ENCODE results near the gene GCGR. TPM values are rescaled to one million over a fixed set of nuclear protein-coding genes. Genes with fewer than 3 reads are reported as not detected.

The GCGR gene
- total RNA-seq, 4 donors from 2014 or later: 1.8 to 14.7 (median 8.1) TPM

GRCh38 chr17:81831957-81832607 is 28.1 kb downstream of the GCGR start:
- H3K4me1 ChIP-seq: peaks cover 0 to 57% (median 20%) of the 10 kb centered on the region in 4 donors
- WGBS, 2 donors: 11 to 21% methylated on average over 18 of the region's 18 CpGs
- H3K36me3 ChIP-seq: peaks cover 0 to 6% (median 0%) of the 10 kb centered on the region in 3 donors
- peak overlapping the region; percentile 79 to 97 (median 92) for H3K27ac ChIP-seq
- no peak for DNase-seq (ENCODE audit: low spot score in 2 of 2)
- H3K27me3 ChIP-seq: no peaks in the 10 kb centered on the region
- no peaks in the 10 kb centered on the region for H3K9me3 ChIP-seq
- TF ChIP-seq EP300 (IDR thresholded peaks at IDR 0.05) (peak in 1 of 2 donors; percentile 23), CTCF (IDR thresholded peaks at IDR 0.05) (no peak)
- peak overlapping the region; percentile 77 to 91 (median 84) for H3K4me3 ChIP-seq

- Histone ChIP-seq H3K4me3 (peak overlapping the region; percentile 77 to 91 (median 84)), H3K4me1 (peaks cover 0 to 56% (median 20%) of the 10 kb centered on the region in 4 donors), H3K27ac (peak overlapping the region; percentile 79 to 97 (median 92)), H3K36me3 (peaks cover 0 to 6% (median 0%) of the 10 kb centered on the region in 3 donors), H3K27me3 (no peaks in the 10 kb centered on the region), H3K9me3 (no peaks in the 10 kb centered on the region)
- DNase-seq (ENCODE audit: low spot score in 2 of 2): peak in 1 of 2 donors; percentile 18
- WGBS, 2 donors: 1 to 2% methylated on average over 31 to 46 of the region's 65 CpGs
- TF ChIP-seq EP300 (IDR thresholded peaks at IDR 0.05) (no peak), POLR2A (IDR thresholded peaks at IDR 0.05) (no peak), CTCF (IDR thresholded peaks at IDR 0.05) (no peak)
Observed at GRCh38 chr17:81832608-81833159, 28.7 kb downstream of the GCGR start.

- peak within 1 kb of the TSS; percentile 85 to 97 (median 94) for H3K27ac ChIP-seq
- H3K4me3 ChIP-seq: peak within 1 kb of the TSS; percentile 77 to 91 (median 84)
- peaks cover 0 to 6% (median 0%) of the 10 kb centered on the region in 3 donors for H3K36me3 ChIP-seq
- peaks cover 0 to 49% (median 19%) of the 10 kb centered on the region in 4 donors for H3K4me1 ChIP-seq
- TF ChIP-seq EP300 (IDR thresholded peaks at IDR 0.05) (peak; percentile 66 to 91), POLR2A (IDR thresholded peaks at IDR 0.05) (peak; percentile 82 to 92), CTCF (IDR thresholded peaks at IDR 0.05) (no peak)
- H3K9me3 ChIP-seq: no peaks in the 10 kb centered on the region
- no peaks in the 10 kb centered on the region for H3K27me3 ChIP-seq
- peak; percentile 89 to 93 for DNase-seq (ENCODE audit: low spot score in 2 of 2)
- WGBS, 2 donors: 1 to 3% methylated on average over 28 to 33 of the region's 76 CpGs
Observed at GRCh38 chr17:81833160-81833920, 29.4 kb downstream of the GCGR start, which contains the start of gene MCRIP1. MCRIP1 (minus strand) TSS chr17:81833291; CDS start chr17:81824506, 8,785 bp downstream.

- Histone ChIP-seq H3K4me3 (peak overlapping the region; percentile 72 to 83 (median 77)), H3K9me3 (no peaks in the 10 kb centered on the region), H3K27me3 (no peaks in the 10 kb centered on the region), H3K27ac (peak overlapping the region; percentile 85 to 96 (median 93)), H3K36me3 (peaks cover 0 to 6% (median 0%) of the 10 kb centered on the region in 3 donors), H3K4me1 (peaks cover 0 to 41% (median 17%) of the 10 kb centered on the region in 4 donors)
- no peak for TF ChIP-seq CTCF (IDR thresholded peaks at IDR 0.05)
- TF ChIP-seq EP300 (IDR thresholded peaks at IDR 0.05): no peak
- no peak for TF ChIP-seq POLR2A (IDR thresholded peaks at IDR 0.05)
- no peak for DNase-seq (ENCODE audit: low spot score in 2 of 2)
- WGBS, 2 donors: 79 to 84% methylated on average over 25 to 31 of the region's 31 CpGs
Observed at GRCh38 chr17:81833921-81834830, 30.2 kb downstream of the GCGR start.

Measured in tibial nerve (tissue), 4 donors.